IPS-15b (cell line): ENCODE data around the gene CTAGE1.

ENCODE experiments used
- H3K27me3 ChIP-seq: one replicate; pipeline ENCODE4 v1.6.1; 2013; ENCODE audit warnings: low read length; ENCODE audit not compliant: control insufficient read depth, insufficient read depth
- H3K36me3 ChIP-seq: one replicate; pipeline ENCODE4 v1.6.1; 2013; ENCODE audit warnings: low read length; ENCODE audit not compliant: control insufficient read depth, insufficient read depth
- H3K4me1 ChIP-seq: one replicate; pipeline ENCODE4 v1.6.1; 2013; ENCODE audit warnings: mild to moderate bottlenecking, low read length; ENCODE audit not compliant: control insufficient read depth, insufficient read depth
- H3K4me3 ChIP-seq: one replicate; pipeline ENCODE4 v1.5.1; 2013; ENCODE audit warnings: low read depth, low read length
- H3K9ac ChIP-seq: one replicate; pipeline ENCODE4 v1.6.1; 2013; ENCODE audit warnings: low read depth, mild to moderate bottlenecking, low read length
- H3K9me3 ChIP-seq: one replicate; pipeline ENCODE4 v1.6.1; 2013; ENCODE audit warnings: mild to moderate bottlenecking, low read length; ENCODE audit not compliant: control insufficient read depth, insufficient read depth

Gene CTAGE1

DNA sequence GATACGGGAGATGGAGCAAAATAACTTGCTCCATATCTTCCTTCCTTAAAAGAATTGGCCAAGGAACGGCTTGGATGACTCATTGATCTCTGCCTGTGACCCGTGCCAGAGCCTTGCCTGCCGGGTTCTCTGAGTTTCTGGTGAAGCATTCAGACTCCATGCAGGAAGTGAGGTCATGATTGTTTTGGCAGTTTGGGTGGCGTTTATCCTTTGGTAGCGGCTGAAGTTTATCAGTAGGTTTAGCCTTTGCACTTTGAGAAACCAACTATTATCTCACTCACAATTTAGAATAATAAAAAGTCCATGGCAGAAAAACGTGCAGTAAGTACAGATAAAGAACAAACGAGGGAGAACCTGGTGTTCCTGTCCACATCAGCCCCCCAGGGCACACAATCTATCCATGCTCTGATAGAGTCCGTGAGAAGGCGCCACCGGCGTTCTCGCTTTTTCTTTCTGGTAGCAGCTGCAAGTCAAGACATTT lies 15.0 kb upstream of the CTAGE1 start:
- Histone ChIP-seq H3K4me3 (no peak overlapping the region), H3K36me3 (no peaks in the 10 kb centered on the region), H3K4me1 (no peaks in the 10 kb centered on the region), H3K9ac (no peak overlapping the region), H3K27me3 (no peaks in the 10 kb centered on the region), H3K9me3 (no peaks in the 10 kb centered on the region)

DNA sequence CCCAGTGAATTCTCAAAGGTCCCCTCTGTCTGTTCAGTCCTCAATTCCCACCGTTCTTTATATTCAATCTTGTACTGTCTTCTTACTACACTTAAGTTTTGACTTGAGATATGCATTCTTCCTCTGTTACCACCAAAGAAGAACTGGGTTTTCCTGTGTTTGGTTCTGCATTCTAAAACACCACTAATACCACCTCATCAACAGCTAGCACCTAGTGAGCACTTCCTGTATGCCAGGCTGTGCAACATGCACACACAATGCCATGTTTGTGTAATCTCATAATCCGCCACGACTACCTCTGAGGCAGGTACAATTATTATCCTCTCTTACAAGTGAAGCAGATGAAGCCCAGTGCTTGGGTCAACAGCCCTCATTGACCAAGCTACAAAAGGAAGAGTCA lies 11.8 kb upstream of the CTAGE1 start:
- Histone ChIP-seq H3K27me3 (no peaks in the 10 kb centered on the region), H3K9ac (no peak overlapping the region), H3K4me1 (no peaks in the 10 kb centered on the region), H3K9me3 (no peaks in the 10 kb centered on the region), H3K4me3 (no peak overlapping the region), H3K36me3 (no peaks in the 10 kb centered on the region)

DNA sequence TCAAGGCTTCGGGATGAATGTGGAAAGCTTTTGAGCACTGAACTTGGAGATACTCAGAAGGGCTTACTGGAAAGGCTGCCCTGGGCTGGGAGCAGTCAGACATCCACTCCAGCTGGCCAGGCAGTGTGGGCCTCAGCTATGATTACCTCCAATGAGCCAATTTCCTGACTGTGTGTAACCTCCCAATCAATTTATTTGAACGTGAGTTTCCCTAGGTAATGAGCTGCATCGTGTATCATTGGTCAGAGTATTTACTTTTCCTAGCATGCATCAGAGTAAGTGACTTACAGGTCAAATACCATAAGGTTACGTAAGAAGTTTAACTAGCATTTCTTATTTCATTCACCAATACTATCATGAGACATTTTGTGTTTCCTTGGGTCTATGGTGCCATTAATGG lies 11.0 kb upstream of the CTAGE1 start:
- no peak overlapping the region for H3K4me3 ChIP-seq
- H3K27me3 ChIP-seq = no peaks in the 10 kb centered on the region
- H3K9ac ChIP-seq = no peak overlapping the region
- no peaks in the 10 kb centered on the region for H3K4me1 ChIP-seq
- no peaks in the 10 kb centered on the region for H3K36me3 ChIP-seq
- no peaks in the 10 kb centered on the region for H3K9me3 ChIP-seq

DNA sequence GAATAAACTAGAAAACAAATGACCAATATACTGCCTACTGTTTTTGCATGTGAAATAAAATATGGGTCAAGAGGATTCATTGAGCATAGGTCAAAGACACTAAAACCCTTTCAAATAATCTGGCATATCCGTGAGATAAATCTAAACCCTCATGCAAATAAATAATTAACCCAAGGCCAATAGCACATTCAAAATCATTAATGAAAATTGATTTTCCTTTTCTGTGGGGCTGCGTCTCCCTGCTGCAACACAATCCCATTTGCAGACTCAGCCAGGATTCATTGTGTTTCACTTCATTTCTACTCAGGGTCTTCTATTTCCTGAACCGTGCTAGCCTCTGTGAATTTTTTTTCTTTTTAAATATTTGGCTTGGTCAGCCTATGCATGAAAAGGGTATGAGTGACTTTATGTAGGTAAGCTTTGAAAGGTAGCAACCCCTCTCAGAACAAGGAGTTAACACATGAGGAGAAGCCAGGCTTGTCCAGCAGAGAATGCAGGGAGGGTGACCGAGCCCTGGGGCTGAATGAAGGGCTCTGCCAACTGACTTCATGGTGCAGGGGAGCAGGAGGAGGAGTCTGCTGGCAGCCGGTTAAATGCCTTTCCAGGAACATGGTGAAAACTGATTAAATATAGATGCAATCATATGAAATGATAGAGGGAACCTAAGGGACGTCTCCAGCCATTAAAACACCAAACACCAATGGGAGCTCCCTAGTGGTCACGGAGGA lies 10.3 kb upstream of the CTAGE1 start:
- Histone ChIP-seq H3K4me1 (no peaks in the 10 kb centered on the region), H3K9me3 (no peaks in the 10 kb centered on the region), H3K27me3 (no peaks in the 10 kb centered on the region), H3K36me3 (no peaks in the 10 kb centered on the region), H3K9ac (no peak overlapping the region), H3K4me3 (no peak overlapping the region)

DNA sequence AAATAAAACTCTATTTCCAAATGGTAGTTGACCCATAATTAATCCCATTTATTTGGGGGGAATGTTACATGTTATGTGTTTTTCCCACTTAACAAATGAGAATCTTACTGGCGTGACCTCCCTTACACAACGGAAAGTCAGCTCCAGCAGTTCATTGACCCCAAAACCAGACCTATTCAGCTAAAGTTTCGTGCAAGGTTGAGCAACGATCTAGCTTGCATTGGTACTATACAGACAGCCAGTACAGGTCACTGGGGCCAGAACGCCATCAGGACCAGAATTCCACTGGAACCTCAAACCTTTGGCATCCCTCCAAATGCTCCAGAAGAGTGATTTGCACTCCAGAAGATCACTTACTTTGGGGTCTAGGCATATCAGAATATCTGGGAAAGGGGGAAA lies 6.8 kb upstream of the CTAGE1 start:
- Histone ChIP-seq H3K27me3 (no peaks in the 10 kb centered on the region), H3K4me1 (no peaks in the 10 kb centered on the region), H3K9me3 (no peaks in the 10 kb centered on the region), H3K4me3 (no peak overlapping the region), H3K36me3 (no peaks in the 10 kb centered on the region), H3K9ac (no peak overlapping the region)

DNA sequence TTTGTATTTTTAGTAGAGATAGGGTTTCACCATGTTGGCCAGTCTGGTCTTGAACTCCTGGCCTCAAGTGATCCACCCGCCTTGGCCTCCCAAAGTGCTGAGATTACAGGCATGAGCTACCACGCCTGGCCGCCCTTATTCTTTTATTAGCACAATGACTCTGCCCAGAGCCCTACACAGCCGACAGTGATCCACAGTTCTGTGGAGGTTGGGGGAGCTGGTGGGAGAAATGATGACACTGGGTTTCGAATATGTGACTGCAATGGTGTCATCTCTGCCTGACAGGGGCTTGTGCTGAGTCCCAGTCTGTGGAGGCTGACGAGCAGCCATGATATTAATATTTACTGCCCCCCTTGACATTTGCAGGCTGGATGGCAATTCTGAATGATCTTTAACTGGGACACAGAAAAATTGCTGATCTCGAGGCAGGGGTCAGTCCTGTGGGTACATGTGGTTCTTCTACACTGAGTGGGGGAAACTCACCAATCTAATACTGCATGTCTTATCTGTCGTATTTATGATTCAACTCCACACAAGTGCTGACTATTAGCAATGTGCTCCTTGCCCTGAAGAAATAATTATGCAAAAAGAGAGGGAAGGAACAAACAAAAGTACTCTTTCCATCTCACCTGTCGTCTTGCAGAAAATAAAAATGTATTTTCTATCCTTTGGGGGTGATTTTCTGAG lies 6.3 kb upstream of the CTAGE1 start:
- no peaks in the 10 kb centered on the region for H3K36me3 ChIP-seq
- no peaks in the 10 kb centered on the region for H3K27me3 ChIP-seq
- no peak overlapping the region for H3K4me3 ChIP-seq
- H3K9me3 ChIP-seq = no peaks in the 10 kb centered on the region
- no peaks in the 10 kb centered on the region for H3K4me1 ChIP-seq
- no peak overlapping the region for H3K9ac ChIP-seq

DNA sequence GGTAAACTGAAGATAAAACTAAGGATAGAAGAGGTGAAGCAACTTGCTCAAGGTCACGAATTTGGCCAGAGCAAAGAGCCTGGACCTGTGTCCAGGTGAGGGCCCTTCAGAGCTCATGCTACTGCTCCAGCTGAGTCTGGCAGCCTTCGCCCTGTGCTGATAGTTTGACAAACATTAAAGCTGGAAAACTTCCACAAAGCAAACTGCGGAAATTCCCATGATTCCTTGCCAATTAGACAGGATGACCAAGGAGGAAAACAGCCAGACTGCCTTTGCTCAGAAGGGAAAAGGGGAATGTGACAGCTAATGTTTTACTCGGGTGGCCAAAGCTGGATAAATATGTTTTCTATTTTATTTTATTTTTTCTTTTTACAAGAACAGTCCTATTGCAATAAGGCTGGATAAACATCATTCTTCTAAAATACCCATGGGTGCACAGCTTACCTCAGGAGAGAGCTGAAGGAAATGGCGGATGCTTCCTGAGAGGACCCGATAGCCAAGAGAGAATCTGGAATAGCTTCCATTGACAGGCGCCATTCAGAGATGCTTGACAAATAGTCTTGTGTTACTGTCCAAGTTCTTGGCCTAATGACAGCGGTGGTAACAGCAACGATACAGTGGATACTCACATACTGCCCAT lies 5.3 kb upstream of the CTAGE1 start:
- no peaks in the 10 kb centered on the region for H3K27me3 ChIP-seq
- H3K4me3 ChIP-seq = no peak overlapping the region
- H3K9ac ChIP-seq = no peak overlapping the region
- no peaks in the 10 kb centered on the region for H3K9me3 ChIP-seq
- H3K4me1 ChIP-seq = no peaks in the 10 kb centered on the region
- no peaks in the 10 kb centered on the region for H3K36me3 ChIP-seq

DNA sequence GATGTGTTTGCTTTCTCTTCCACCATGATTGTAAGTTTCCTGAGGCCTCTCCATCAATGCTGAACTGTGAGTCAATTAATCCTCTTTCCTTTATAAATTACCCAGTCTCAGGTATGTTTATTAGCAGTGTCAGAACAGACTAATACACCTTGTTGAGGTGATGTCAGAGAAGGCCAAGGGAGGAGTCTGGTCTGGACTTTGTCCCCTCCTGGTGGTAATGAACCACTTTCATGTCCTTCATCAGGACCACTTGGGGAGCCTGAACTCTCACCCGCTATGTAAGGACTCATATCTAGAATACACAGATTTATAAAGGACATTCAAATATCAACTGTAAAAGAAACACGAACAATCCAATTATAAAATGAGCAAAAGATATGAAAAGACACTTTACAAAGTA lies 2.9 kb upstream of the CTAGE1 start:
- Histone ChIP-seq H3K9ac (no peak overlapping the region), H3K4me1 (no peaks in the 10 kb centered on the region), H3K36me3 (no peaks in the 10 kb centered on the region), H3K9me3 (no peaks in the 10 kb centered on the region), H3K27me3 (peaks cover 6% of the 10 kb centered on the region), H3K4me3 (no peak overlapping the region)

DNA sequence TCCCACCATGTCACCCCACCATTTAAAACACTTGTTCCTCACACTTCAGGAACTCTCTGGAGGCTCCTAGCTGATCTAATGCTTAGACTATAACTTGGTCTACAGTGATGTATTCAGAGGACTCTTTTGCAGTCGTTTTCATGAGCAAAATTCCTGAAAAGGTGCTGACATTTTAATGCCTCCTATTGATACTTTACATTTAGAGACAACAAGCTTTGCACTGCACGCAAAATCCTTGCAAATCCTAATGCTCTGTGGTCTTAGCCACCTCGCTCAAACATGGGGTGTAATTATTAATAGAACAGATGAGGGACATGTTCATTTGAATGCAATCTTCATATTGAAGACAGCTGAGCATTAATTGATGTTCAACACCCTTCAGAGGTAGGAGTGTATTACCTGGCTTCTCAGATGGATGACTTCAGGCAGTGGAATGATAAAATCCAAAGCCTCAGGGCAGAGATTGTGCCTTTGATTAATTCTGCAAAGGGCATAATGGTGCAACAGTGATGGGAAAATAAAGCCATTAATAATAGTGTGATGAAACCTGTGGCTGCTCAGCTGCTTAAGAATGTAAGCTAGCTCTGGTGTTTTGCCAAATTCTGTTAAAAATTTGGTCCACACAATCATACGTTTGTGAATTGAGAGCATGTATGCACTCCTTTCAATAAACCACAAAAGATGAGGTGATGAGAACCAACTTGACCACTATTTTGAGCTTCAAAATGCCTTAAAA lies 5.4 kb downstream of the CTAGE1 start:
- H3K27me3 ChIP-seq = peaks cover 6% of the 10 kb centered on the region
- no peak overlapping the region for H3K4me3 ChIP-seq
- H3K36me3 ChIP-seq = no peaks in the 10 kb centered on the region
- H3K9ac ChIP-seq = no peak overlapping the region
- no peaks in the 10 kb centered on the region for H3K9me3 ChIP-seq
- no peaks in the 10 kb centered on the region for H3K4me1 ChIP-seq

DNA sequence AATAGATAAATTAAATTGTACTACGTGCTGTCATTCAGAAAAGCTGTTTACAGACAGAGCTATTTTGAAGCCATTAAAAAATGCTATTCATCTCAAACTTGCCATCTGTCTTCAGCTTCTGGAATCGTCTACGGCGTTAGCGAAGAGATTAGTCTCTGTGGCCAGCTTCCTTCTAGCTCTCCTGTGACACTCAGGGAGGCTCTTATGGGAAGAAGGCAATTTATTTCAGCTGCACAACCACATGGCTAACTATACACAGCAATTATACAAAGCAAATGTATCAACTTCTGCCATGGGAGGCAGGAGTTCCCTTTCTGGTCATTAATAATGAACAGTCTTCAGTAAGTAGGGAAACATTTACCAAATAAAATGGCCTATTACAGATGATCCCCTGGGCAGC lies 6.3 kb downstream of the CTAGE1 start:
- H3K9me3 ChIP-seq = no peaks in the 10 kb centered on the region
- no peak overlapping the region for H3K9ac ChIP-seq

DNA sequence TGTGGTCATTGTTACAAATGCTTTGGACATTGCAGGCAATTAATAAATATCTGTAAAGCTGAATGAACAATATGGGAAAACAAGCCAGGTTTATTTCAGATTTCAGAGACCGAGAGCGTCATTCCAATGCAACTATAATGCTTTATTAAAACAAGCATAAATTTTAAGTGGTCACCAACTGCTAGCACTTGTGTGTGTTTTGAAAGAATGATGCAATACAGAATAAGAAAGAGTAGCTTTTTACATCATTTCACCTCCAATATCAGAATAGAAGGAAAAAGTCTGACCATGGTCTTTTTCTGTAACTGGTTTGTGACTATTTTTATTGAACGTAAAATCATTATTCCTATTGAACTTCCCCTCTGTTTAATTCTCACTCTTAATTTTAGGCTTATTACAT lies 7.6 kb downstream of the CTAGE1 start:
- Histone ChIP-seq H3K4me3 (no peak overlapping the region), H3K4me1 (no peaks in the 10 kb centered on the region), H3K27me3 (no peaks in the 10 kb centered on the region), H3K36me3 (no peaks in the 10 kb centered on the region), H3K9me3 (no peaks in the 10 kb centered on the region), H3K9ac (no peak overlapping the region)

More for the DNA sequence above, 6.3 kb downstream of the CTAGE1 start:
- no peaks in the 10 kb centered on the region for H3K36me3 ChIP-seq
- H3K4me3 ChIP-seq = no peak overlapping the region
- no peaks in the 10 kb centered on the region for H3K4me1 ChIP-seq
- H3K27me3 ChIP-seq = no peaks in the 10 kb centered on the region
